Omental fat pad (tissue), 4 donors: ENCODE results near the gene VIPR1. TPM values are rescaled to one million over a fixed set of nuclear protein-coding genes. Genes with fewer than 3 reads are reported as not detected.

Source experiments
- ATAC-seq: fragments of 150-250 bp; one replicate; pipeline ENCODE4 v1.9.1; 2016; ENCODE audit warnings: mild to moderate bottlenecking, moderate library complexity; ENCODE audit not compliant: low FRiP score
- DNase-seq: peaks from one replicate; pipeline ENCODE4 v3.0.0-alpha.2; 2019; ENCODE audit warnings: low spot score
- CTCF ChIP-seq, 3 donors: fragments of 450-650 bp; IDR thresholded peaks; one replicate each; pipeline ENCODE4 v1.5.1; 2016 to 2017; ENCODE audit warnings: antibody characterized with exemption in 3 of 3, mild to moderate bottlenecking in 3 of 3, moderate library complexity in 2 of 3
- total RNA-seq, 4 donors: library from RNA; depleted of rRNA; stranded (reverse); fragments of >200 nt; gene quantifications; one replicate each; pipeline ENCODE4 v1.1.0, GENCODE V29; 2016

VIPR1 gene
- total RNA-seq, 4 donors from 2014 or later: 2.9 to 73.8 (median 6.2) TPM

DNA sequence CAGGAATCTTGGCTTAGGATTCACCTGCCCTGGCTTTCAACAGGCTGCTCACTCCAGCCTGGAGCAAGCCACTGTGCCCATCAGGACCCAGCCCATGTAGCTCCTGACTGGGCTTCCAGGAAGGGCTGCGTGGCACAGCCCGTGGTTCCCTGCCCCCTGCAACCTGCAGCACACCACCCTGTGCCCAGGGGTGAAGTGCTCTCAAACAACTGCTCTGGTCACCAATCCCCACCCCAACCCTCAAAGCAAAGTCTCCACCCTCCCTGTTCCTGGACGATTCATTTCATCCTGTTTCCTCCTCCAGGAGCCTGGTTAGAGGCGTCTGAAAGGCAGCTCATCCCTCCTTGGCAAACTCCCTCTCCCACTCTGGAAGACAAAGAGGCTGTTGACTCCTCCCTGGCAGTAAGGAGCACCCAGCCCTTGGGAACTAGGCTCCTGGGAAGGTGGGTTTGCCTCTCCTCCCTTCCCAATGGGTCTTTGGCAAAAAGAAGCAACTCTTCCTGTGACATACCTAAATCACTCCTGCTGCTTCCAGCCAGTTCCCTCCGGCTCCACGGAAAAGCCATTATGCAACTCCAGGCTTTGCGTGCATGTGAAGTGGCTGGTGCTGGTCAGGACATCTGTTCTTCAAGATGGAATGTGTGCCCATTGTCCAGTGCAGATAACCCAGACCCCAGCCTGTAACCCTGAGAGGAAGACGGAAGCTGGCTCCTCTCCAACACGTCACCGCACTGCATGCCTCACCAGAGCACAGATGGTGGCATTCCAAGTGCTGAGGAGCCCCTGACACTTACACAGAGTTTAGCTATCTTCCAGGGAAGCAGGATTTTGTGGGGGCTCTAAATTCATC is 29.1 kb upstream of the VIPR1 start:
- no peak for ATAC-seq
- no peak for DNase-seq
- TF ChIP-seq CTCF (IDR thresholded peaks at IDR 0.05): no peak

GRCh38 chr3:42476225-42477125 is 26.0 kb upstream of the VIPR1 start:
- ATAC-seq (peak; percentile 43), DNase-seq (no peak)
- TF ChIP-seq CTCF (IDR thresholded peaks at IDR 0.05): no peak

DNA sequence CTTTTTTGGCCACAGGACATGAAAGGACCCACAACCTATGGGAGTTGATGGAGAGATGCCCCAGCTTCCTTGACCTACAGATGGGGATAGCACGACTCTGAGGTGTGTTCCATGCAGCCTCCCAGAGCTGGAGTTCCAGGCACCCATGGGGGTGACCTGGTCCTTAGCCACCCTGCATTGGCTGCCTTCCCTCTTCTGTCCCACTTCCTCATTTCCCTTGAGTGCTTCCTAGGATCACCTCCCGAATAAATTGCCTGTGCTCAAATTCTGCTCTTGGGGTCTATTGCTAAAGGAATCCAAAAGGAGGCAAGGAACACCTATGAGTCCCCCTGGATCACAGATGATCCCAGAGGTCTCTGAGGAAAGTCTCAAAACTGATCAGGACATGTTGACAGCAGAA is 24.7 kb upstream of the VIPR1 start:
- TF ChIP-seq CTCF (IDR thresholded peaks at IDR 0.05): no peak
- ATAC-seq: no peak
- DNase-seq: no peak

- no peak for DNase-seq
- no peak for TF ChIP-seq CTCF (IDR thresholded peaks at IDR 0.05)
- ATAC-seq: no peak
Observed at GRCh38 chr3:42478830-42479229, 23.6 kb upstream of the VIPR1 start.

DNA sequence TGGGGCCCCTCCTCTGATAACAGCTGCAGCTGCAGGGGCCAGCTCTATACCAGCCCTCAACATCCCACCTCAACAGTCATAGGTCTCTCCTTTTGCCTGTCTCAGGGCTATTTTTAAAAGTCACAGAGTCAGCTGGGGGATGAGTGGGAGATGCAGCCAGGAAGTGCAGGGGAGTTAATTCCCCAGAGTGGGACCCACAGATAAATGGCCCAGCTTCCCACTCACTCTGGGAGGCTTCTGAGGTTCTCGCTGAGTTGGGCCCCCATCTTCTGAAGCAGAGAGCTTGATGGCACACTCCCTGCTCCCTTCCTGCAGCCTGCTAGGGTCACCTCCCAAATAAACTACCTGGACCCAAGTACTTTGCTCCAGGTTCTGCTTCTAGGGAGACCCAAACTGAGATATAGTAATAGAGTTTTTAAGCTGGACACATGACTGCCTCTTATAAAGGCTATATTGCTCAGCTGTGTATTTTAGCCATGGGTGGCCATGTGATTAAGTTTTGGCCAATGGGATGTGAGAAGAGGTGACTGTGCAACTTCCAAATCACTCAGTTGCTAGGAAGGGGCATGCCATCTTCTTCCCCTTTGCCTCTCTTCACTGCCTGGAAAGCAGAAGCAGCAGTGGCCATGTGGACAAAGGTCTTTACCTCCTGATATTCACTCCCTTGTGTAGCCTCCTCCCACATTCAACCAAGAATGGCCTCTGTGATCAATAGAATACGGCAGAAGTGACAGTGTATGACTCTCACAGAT is 15.5 kb upstream of the VIPR1 start:
- no peak for TF ChIP-seq CTCF (IDR thresholded peaks at IDR 0.05)
- no peak for DNase-seq
- peak; percentile 28 for ATAC-seq

- DNase-seq (no peak), ATAC-seq (no peak)
- TF ChIP-seq CTCF (IDR thresholded peaks at IDR 0.05): no peak
Observed at GRCh38 chr3:42488687-42489086, 13.8 kb upstream of the VIPR1 start.
